ENCODE results near the gene THOC6.
"Not testable (repeated sequence)": the region's sequence is repeated elsewhere in the genome, so short reads cannot be mapped to it uniquely, and the experiment has no call there.

The THOC6 gene

GRCh38 chr16:3072148-3072547 is 48.3 kb downstream of the THOC6 start:
- DNase-seq (ENCODE audit: low read depth) = not testable (repeated sequence)

DNA sequence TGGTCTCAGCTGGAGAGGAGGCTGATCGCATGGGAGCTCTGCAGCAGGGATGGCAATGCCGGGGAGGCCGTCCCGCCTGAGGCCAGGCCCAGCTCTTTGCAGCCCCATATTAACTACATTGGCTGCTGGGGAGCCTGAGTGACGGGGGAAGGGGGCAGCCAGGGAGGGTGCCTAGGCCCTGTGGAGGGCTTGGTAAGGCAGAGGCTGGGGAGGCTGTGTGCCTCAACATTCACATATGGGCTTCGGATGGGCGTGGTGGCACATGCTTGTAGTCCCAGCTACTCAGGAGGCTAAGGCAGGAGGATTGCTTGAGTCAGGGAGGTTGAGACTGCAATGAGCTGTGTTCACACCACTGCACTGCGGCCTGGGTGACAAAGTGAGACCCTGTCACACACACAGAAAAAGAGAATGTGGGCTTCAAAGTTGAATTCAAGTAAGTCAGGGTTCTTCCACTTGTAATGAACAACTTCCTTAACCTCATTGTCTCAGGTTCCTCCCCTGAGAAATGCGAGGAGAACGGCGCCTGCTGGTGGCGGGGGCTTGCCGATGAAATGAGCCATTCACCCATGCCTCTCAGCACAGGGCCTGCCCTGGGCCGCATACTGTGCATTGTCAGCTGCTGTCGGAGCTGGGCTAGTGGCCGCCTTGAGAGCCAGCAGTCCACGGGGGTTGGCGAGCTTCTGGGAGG is 48.9 kb downstream of the THOC6 start:
- DNase-seq (ENCODE audit: low read depth) = not testable (repeated sequence)

GRCh38 chr16:3073448-3073847 is 49.6 kb downstream of the THOC6 start:
- DNase-seq (ENCODE audit: low read depth) = no peak

DNA sequence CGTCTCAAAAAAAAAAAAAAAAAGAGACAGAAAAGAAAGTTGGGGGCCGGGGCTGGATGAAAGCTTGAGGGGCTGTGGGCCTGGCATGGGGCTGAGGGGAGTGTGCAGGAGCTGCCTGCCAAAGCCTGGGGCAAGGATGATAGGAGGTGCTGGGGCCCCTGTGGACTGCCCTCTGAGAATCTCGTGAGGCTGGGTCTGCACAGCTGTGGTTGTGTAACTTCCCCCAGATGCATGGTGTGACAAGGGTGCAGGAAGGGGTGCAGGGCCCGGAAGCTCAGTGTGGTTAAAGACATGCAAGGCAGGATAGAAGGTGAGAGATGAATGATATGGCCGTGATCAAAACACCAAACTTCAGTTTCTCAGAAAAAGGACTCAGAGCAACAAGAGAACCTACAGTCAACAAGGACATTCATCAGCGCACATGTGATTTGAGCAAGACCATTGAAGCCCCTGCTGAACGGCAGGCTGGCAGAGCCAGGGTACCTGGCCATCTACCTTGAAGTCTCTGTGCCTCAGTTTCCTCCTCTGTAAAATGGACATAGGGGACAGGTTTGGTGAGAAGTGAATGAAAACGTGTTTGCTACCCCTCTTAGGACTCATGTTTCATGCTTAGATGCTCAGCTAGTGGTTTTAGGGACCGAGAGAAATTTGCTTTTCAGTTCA is 51.2 kb downstream of the THOC6 start:
- DNase-seq (ENCODE audit: low read depth) = no peak

GRCh38 chr16:3075523-3075915 is 51.7 kb downstream of the THOC6 start:
- DNase-seq (ENCODE audit: low read depth) = no peak

GRCh38 chr16:3075946-3076345 is 52.1 kb downstream of the THOC6 start:
- DNase-seq (ENCODE audit: low read depth) = not testable (repeated sequence)

DNA sequence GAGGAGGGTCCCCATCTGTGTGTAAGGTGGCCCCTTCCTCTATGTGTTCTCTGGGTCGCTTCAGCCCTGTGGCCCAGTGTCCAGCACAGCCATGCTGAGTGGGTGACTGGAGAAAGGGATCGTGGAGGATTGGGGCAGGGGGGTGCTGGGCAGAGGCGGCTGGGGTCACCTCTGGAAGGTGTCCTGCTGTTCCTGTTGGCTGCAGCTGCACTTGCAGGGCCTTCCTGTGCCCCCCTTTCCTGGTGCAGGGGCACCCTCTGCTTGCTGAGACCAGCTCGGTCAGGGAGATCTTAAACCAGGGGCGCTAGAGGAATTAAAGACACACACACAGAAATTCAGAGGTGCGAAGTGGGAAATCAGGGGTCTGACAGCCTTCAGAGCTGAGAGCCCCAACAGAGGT is 52.7 kb downstream of the THOC6 start:
- DNase-seq (ENCODE audit: low read depth) = no peak
